Astrocyte (in vitro differentiated cells and primary cell): ENCODE measurements around the gene ARL17B. TPM values are rescaled to one million over a fixed set of nuclear protein-coding genes. Genes with fewer than 3 reads are reported as not detected.
"Not testable (repeated sequence)": the region's sequence is repeated elsewhere in the genome, so short reads cannot be mapped to it uniquely, and the experiment has no call there.

Source experiments
- DNase-seq: peaks from one replicate; pipeline ENCODE4 v3.0.0-alpha.2; 2010; ENCODE audit warnings: low read depth
- FAIRE-seq: peaks from 2 replicates; lab custom pipeline; 2011; peaks lifted over from hg19 to GRCh38; lab: Jason Lieb, UNC
- H2AFZ ChIP-seq: 2 replicates; pipeline ENCODE4 v1.6.0; 2012; ENCODE audit warnings: low read depth, low read length, inconsistent platforms
- H3K27ac ChIP-seq: 2 replicates; pipeline ENCODE4 v1.5.1; 2011; ENCODE audit warnings: low read depth, low read length, inconsistent platforms
- H3K27me3 ChIP-seq: 2 replicates; pipeline ENCODE4 v1.6.0; 2011; ENCODE audit warnings: low read length, inconsistent platforms; ENCODE audit not compliant: insufficient read depth
- H3K36me3 ChIP-seq: 2 replicates; pipeline ENCODE4 v1.5.1; 2011; ENCODE audit warnings: low read length, inconsistent platforms; ENCODE audit not compliant: insufficient read depth
- H3K4me1 ChIP-seq: 2 replicates; pipeline ENCODE4 v1.5.1; 2011; ENCODE audit warnings: low read length, inconsistent platforms; ENCODE audit not compliant: insufficient read depth
- H3K4me2 ChIP-seq: 2 replicates; pipeline ENCODE4 v1.6.0; 2012; ENCODE audit warnings: low read length, inconsistent platforms
- H3K4me3 ChIP-seq: 2 replicates; pipeline ENCODE4 v1.5.1; 2011; ENCODE audit warnings: low read depth, mild to moderate bottlenecking, low read length, inconsistent platforms; ENCODE audit not compliant: insufficient read depth
- H3K79me2 ChIP-seq: 2 replicates; pipeline ENCODE4 v1.6.0; 2012; ENCODE audit warnings: mild to moderate bottlenecking, low read length, inconsistent platforms; ENCODE audit not compliant: insufficient read depth
- H3K9ac ChIP-seq: 2 replicates; pipeline ENCODE4 v1.6.0; 2012; ENCODE audit warnings: mild to moderate bottlenecking, low read length, inconsistent platforms
- H3K9me3 ChIP-seq: 2 replicates; pipeline ENCODE4 v1.5.1; 2012; ENCODE audit warnings: low read depth, mild to moderate bottlenecking, low read length, inconsistent platforms; ENCODE audit not compliant: insufficient read depth
- H4K20me1 ChIP-seq: 2 replicates; pipeline ENCODE4 v1.6.0; 2012; ENCODE audit warnings: low read length, inconsistent platforms; ENCODE audit not compliant: insufficient read depth
- H3K27ac Mint-ChIP-seq: one replicate; pipeline ENCODE4 v1.8.0; 2021; ENCODE audit warnings: mild to moderate bottlenecking, mixed read lengths; ENCODE audit not compliant: unreplicated experiment
- H3K27me3 Mint-ChIP-seq: one replicate; pipeline ENCODE4 v1.8.0; 2021; ENCODE audit warnings: low read depth, mixed read lengths; ENCODE audit not compliant: unreplicated experiment
- H3K36me3 Mint-ChIP-seq: one replicate; pipeline ENCODE4 v1.8.0; 2021; ENCODE audit warnings: low read depth, mixed read lengths; ENCODE audit not compliant: unreplicated experiment
- H3K4me1 Mint-ChIP-seq: one replicate; pipeline ENCODE4 v1.8.0; 2021; ENCODE audit warnings: low read depth, mixed read lengths; ENCODE audit not compliant: unreplicated experiment
- H3K4me3 Mint-ChIP-seq: one replicate; pipeline ENCODE4 v1.8.0; 2021; ENCODE audit warnings: mild to moderate bottlenecking, moderate library complexity, mixed read lengths; ENCODE audit not compliant: unreplicated experiment
- H3K9me3 Mint-ChIP-seq: one replicate; pipeline ENCODE4 v1.8.0; 2021; ENCODE audit warnings: mild to moderate bottlenecking, mixed read lengths; ENCODE audit not compliant: unreplicated experiment
- EZH2 ChIP-seq: IDR thresholded peaks from 2 replicates; pipeline ENCODE4 v1.6.1; 2012; ENCODE audit warnings: mild to moderate bottlenecking, low read length, inconsistent platforms; ENCODE audit not compliant: insufficient read depth
- total RNA-seq: library from RNA; stranded (reverse); gene quantifications from 2 replicates; pipeline ENCODE4 v1.2.1, GENCODE V29; 2021
- TF ChIP-seq, protein P1 (sequence below): IDR thresholded peaks from 2 replicates; pipeline ENCODE4 v1.5.1; 2011; ENCODE audit warnings: low read depth, mild to moderate bottlenecking, inconsistent platforms, low read length, moderate library complexity; ENCODE audit not compliant: insufficient read depth

Gene ARL17B
- total RNA-seq, 1 donor from 2014 or later, result 12.2 TPM

DNA sequence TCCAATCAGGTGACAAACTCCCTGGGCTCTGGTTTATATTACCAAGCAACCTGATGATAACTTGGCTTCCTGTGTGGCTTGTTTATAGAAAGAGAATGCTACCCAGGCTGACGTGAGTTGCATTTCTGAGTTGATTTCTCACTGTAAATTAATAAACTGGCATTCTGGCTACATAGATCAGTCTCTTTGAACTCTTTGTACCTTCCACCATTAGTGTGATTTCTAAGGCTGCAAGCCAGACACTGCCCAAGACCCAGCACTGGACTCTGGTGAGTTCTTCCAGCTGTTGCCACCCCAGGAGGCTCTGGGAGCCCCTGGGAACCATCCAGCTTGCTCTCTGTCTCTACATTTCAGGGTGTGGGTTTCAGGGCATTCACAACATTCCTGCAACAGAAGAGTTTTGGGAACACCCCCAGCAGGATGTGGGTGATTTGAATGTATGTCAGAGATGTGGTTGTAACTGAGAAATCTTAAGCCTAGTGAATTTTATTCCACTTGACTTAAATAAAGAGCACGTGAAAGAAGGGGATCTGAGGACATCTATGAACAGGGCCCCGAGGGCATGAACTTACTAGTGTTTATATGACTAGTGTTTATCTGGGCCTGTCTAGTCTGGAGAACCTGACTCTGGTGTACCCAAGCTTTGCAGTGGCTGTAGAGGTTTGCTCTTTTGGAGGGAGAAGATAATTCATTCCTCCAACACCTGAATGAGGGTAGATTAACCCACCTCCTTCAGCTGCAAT, 96.9 kb downstream of the ARL17B start:
- peak overlapping the region; percentile 34 for H3K9ac ChIP-seq
- no peaks in the 10 kb centered on the region for H3K27me3 ChIP-seq
- H3K4me3 ChIP-seq, result no peak overlapping the region
- TF ChIP-seq, protein P1, sequence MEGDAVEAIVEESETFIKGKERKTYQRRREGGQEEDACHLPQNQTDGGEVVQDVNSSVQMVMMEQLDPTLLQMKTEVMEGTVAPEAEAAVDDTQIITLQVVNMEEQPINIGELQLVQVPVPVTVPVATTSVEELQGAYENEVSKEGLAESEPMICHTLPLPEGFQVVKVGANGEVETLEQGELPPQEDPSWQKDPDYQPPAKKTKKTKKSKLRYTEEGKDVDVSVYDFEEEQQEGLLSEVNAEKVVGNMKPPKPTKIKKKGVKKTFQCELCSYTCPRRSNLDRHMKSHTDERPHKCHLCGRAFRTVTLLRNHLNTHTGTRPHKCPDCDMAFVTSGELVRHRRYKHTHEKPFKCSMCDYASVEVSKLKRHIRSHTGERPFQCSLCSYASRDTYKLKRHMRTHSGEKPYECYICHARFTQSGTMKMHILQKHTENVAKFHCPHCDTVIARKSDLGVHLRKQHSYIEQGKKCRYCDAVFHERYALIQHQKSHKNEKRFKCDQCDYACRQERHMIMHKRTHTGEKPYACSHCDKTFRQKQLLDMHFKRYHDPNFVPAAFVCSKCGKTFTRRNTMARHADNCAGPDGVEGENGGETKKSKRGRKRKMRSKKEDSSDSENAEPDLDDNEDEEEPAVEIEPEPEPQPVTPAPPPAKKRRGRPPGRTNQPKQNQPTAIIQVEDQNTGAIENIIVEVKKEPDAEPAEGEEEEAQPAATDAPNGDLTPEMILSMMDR, result no peak
- TF ChIP-seq EZH2, result no peak
- H3K27ac ChIP-seq, result peak overlapping the region; percentile 76
- no peak for FAIRE-seq
- H4K20me1 ChIP-seq, result no peaks in the 10 kb centered on the region
- Mint-ChIP-seq H3K4me1 (peaks cover 21% of the 10 kb centered on the region), H3K4me3 (peak overlapping the region; percentile 58), H3K27me3 (peaks cover 54% of the 10 kb centered on the region), H3K9me3 (no peaks in the 10 kb centered on the region), H3K36me3 (peaks cover 3% of the 10 kb centered on the region), H3K27ac (peak overlapping the region; percentile 84)
- peak; percentile 91 for DNase-seq
- peak overlapping the region; percentile 49 for H3K4me2 ChIP-seq
- no peaks in the 10 kb centered on the region for H3K79me2 ChIP-seq
- H3K4me1 ChIP-seq, result peaks cover 19% of the 10 kb centered on the region
- H3K9me3 ChIP-seq, result no peaks in the 10 kb centered on the region
- no peak overlapping the region for H2AFZ ChIP-seq
- no peaks in the 10 kb centered on the region for H3K36me3 ChIP-seq

DNA sequence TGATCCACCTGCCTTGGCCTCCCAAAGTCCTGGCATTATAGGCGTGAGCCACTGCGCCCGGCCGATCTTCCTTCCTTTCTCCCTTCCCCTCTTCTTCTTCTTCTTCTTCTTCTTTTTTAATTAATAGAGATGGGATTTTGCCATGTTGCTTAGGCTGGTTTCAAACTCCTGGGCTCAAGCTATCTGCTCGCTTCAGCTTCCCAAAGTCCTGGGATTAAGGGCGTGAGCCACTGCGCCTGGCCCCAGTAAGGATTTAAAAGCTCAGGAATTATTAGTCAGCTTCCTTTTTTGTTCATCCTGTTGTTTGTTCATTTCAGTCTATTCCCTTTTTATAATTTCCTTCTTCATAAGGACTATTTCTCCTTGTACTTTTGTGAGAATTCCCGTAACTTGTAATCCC, 99.3 kb downstream of the ARL17B start:
- Histone ChIP-seq H3K4me1 (peaks cover 19% of the 10 kb centered on the region), H3K36me3 (no peaks in the 10 kb centered on the region), H3K4me2 (no peak overlapping the region), H3K27ac (no peak overlapping the region), H3K9me3 (no peaks in the 10 kb centered on the region), H3K4me3 (no peak overlapping the region), H4K20me1 (no peaks in the 10 kb centered on the region), H3K9ac (no peak overlapping the region), H3K79me2 (no peaks in the 10 kb centered on the region), H2AFZ (no peak overlapping the region), H3K27me3 (no peaks in the 10 kb centered on the region)
- H3K9me3 Mint-ChIP-seq, result no peaks in the 10 kb centered on the region
- H3K27me3 Mint-ChIP-seq, result peaks cover 34% of the 10 kb centered on the region
- FAIRE-seq, result no peak
- H3K4me3 Mint-ChIP-seq, result peak overlapping the region; percentile 4
- peaks cover 3% of the 10 kb centered on the region for H3K36me3 Mint-ChIP-seq
- no peak for DNase-seq
- H3K4me1 Mint-ChIP-seq, result peaks cover 21% of the 10 kb centered on the region
- H3K27ac Mint-ChIP-seq, result peak overlapping the region; percentile 35
- no peak for TF ChIP-seq EZH2
- TF ChIP-seq, protein P1, result no peak

DNA sequence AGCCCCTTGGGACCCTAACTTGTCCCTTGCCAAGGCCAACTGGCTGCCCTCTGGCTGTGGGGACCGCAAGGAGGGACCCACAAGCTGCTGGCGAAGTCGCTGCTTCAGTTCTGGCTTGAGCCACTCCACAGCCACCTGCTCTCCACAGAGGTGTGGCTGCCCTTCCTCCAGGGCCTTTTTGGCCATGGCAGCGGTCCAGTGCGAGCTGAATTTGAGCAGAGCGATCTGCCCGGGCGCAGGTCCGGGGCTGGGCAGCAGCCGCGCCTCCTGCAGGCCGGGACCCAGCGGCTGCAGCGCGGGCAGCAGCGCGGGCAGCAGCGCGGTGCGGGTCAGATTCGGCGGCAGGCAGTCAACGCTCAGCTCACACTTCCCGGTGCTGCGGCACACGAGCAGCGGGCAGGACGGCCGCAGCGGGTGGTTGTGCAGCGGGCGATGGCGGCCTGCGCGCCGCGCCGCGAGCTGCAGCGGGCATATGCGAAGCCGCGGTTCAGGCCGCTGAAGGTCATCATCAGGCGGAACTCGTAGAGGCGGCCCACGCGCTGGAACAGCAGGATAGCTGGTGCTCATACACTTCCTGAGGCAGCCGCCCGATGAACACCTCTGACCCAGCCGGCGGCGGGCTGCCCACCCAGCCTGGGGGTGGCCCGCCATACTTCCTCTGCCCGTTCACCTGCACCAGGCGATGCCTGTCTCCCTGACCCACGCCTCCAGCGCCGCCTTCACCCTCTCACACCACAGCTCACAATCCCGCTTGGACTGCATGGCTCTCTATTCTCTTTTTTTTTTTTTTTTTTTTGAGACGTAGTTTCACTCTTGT, 101.5 kb downstream of the ARL17B start:
- peaks cover 12% of the 10 kb centered on the region for H3K4me1 ChIP-seq
- not testable (repeated sequence) for FAIRE-seq, H3K9me3 Mint-ChIP-seq, H3K27ac ChIP-seq, H3K79me2 ChIP-seq, H3K36me3 ChIP-seq, H3K9me3 ChIP-seq, H3K36me3 Mint-ChIP-seq, H3K4me3 ChIP-seq, H3K9ac ChIP-seq, H3K27me3 ChIP-seq, DNase-seq, H4K20me1 ChIP-seq, H3K27ac Mint-ChIP-seq
- Mint-ChIP-seq H3K4me3 (peak overlapping the region; percentile 15), H3K27me3 (peaks cover 24% of the 10 kb centered on the region), H3K4me1 (peaks cover 12% of the 10 kb centered on the region)
- peak overlapping the region; percentile 34 for H2AFZ ChIP-seq
- H3K4me2 ChIP-seq, result peak overlapping the region; percentile 67

DNA sequence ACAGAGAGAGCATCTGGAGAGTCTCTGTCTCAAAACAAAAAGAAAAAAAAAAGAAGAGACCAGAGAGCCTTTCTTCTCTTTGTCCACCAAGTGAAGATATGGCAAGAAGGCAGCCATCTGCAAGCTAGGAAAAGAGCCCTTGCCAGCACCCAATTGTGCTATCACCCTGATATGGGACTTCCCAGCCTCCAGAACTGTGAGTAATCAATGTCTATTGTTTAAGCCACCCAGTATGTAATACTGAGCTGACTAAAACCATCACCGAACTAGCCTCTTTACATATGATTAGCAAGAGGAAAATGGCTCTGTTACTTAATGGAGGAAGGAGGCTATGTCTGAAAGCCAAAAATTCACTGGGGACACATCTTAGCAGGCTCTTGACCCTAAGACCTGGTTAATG, 105.2 kb downstream of the ARL17B start:
- not testable (repeated sequence) for H3K36me3 ChIP-seq, H3K4me3 Mint-ChIP-seq, H3K9ac ChIP-seq, H3K4me3 ChIP-seq, H3K27ac Mint-ChIP-seq, H3K27me3 ChIP-seq, H3K4me1 ChIP-seq, H3K4me2 ChIP-seq, DNase-seq, H3K27ac ChIP-seq, H3K79me2 ChIP-seq, H4K20me1 ChIP-seq, H3K36me3 Mint-ChIP-seq, H3K4me1 Mint-ChIP-seq, H2AFZ ChIP-seq, H3K27me3 Mint-ChIP-seq, FAIRE-seq, H3K9me3 ChIP-seq, H3K9me3 Mint-ChIP-seq
